Measurements from ENCODE around the gene FBXL3.

DNA sequence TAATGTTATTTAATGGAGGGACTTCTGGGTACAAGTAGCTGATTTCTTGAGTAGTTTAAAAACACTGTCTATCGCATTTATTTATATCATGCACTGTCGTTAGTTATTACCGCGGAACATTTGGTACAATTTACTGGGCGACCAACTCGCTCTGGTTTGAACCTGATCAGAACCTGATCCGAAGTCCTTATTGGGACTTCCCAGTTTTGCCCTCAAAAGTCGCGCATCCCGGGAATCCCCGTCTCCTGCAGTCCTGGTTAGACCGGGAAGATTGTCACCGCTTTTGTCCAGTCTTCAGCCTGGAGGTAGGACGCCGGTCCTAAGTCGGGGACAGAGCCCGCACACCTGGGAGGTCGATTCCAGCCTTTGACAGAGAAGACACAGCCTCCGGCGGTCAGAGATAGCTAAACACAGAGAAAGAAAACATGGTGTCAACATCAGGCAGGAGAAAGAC is 34.4 kb downstream of the FBXL3 start:
- TF ChIP-seq, protein P1, sequence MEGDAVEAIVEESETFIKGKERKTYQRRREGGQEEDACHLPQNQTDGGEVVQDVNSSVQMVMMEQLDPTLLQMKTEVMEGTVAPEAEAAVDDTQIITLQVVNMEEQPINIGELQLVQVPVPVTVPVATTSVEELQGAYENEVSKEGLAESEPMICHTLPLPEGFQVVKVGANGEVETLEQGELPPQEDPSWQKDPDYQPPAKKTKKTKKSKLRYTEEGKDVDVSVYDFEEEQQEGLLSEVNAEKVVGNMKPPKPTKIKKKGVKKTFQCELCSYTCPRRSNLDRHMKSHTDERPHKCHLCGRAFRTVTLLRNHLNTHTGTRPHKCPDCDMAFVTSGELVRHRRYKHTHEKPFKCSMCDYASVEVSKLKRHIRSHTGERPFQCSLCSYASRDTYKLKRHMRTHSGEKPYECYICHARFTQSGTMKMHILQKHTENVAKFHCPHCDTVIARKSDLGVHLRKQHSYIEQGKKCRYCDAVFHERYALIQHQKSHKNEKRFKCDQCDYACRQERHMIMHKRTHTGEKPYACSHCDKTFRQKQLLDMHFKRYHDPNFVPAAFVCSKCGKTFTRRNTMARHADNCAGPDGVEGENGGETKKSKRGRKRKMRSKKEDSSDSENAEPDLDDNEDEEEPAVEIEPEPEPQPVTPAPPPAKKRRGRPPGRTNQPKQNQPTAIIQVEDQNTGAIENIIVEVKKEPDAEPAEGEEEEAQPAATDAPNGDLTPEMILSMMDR (conservative IDR thresholded peaks at IDR 0.05; ENCODE audit: low read depth, low read length) = no peak
- TF ChIP-seq EZH2 (IDR thresholded peaks at IDR 0.05; ENCODE audit: borderline replicate concordance, low read depth, low read length, poor library complexity, severe bottlenecking) = no peak
